Spinal cord (tissue), 10 donors: Measurements from ENCODE around the gene STAT5B. TPM values are rescaled to one million over a fixed set of nuclear protein-coding genes. Genes with fewer than 3 reads are reported as not detected.

Source experiments
- DNase-seq, 6 donors: peaks; one replicate each; pipeline versions ENCODE4 v3.0.0 to v3.0.0-alpha.2; 2013 to 2015; ENCODE audit warnings: low spot score in 6 of 6, low read depth in 4 of 6
- H3K27ac ChIP-seq: one replicate; pipeline ENCODE4 v1.5.1; 2013; ENCODE audit warnings: low read depth, low read length, control low read depth
- H3K27me3 ChIP-seq: one replicate; pipeline ENCODE4 v1.6.1; 2013; ENCODE audit warnings: low read length; ENCODE audit not compliant: control insufficient read depth, insufficient read depth
- H3K36me3 ChIP-seq: one replicate; pipeline ENCODE4 v1.6.1; 2013; ENCODE audit warnings: low read length; ENCODE audit not compliant: control insufficient read depth, insufficient read depth
- H3K4me1 ChIP-seq: one replicate; pipeline ENCODE4 v1.6.1; 2013; ENCODE audit warnings: low read length; ENCODE audit not compliant: control insufficient read depth, insufficient read depth
- H3K4me3 ChIP-seq: one replicate; pipeline ENCODE4 v1.5.1; 2013; ENCODE audit warnings: low read depth, low read length, control low read depth
- H3K9me3 ChIP-seq: one replicate; pipeline ENCODE4 v1.6.1; 2013; ENCODE audit warnings: low read length; ENCODE audit not compliant: control insufficient read depth, insufficient read depth
- WGBS: methylation state at CpG from one replicate; pipeline ENCODE4 v1.1.5; 2013; ENCODE audit warnings: missing lambda C conversion rate; ENCODE audit not compliant: insufficient coverage; 5-methylcytosine and 5-hydroxymethylcytosine counted together
- polyA plus RNA-seq, 2 donors: library from polyadenylated mRNA; unstranded; fragments of 120-200 nt; gene quantifications; one replicate each; pipeline ENCODE4 v1.2.1, GENCODE V29; 2013; ENCODE audit not compliant: insufficient read length in 2 of 2
- total RNA-seq, 2 donors: library from RNA; depleted of rRNA in 1 of 2; stranded (reverse); fragments of 120-200 nt in 1 of 2; fragments of >200 nt in 1 of 2; gene quantifications; one replicate each; pipeline versions ENCODE4 v1.2.3 to v1.2.4, GENCODE V29; 2013 to 2014
- donor health status: healthy.

STAT5B gene
- total and polyA plus RNA-seq, 4 donors = 27.2 to 44.1 (median 32.0) TPM

GRCh38 chr17:42279776-42280630, 3.8 kb upstream of the STAT5B start:
- Histone ChIP-seq H3K36me3 (no peaks in the 10 kb centered on the region), H3K4me1 (peaks cover 21% of the 10 kb centered on the region), H3K27me3 (no peaks in the 10 kb centered on the region), H3K9me3 (no peaks in the 10 kb centered on the region), H3K27ac (no peak overlapping the region), H3K4me3 (no peak overlapping the region)
- no peak for DNase-seq
- whole genome bisulfite sequencing = 84% methylated on average over 3 of the region's 4 CpGs

- 56% methylated on average over 4 of the region's 6 CpGs for WGBS
- H3K36me3 ChIP-seq = no peaks in the 10 kb centered on the region
- peaks cover 17% of the 10 kb centered on the region for H3K4me1 ChIP-seq
- DNase-seq = no peak
- no peak overlapping the region for H3K4me3 ChIP-seq
- no peaks in the 10 kb centered on the region for H3K27me3 ChIP-seq
- H3K9me3 ChIP-seq = no peaks in the 10 kb centered on the region
- peak overlapping the region; percentile 16 for H3K27ac ChIP-seq
These were observed 1.1 kb upstream of the STAT5B start for GRCh38 chr17:42277342-42277712.

- Histone ChIP-seq H3K4me3 (peak overlapping the region; percentile 65), H3K9me3 (no peaks in the 10 kb centered on the region), H3K27me3 (no peaks in the 10 kb centered on the region), H3K27ac (peak overlapping the region; percentile 58), H3K36me3 (no peaks in the 10 kb centered on the region), H3K4me1 (peaks cover 15% of the 10 kb centered on the region)
- WGBS = under 1% methylated on average over 44 of the region's 44 CpGs
- DNase-seq = peak in 2 of 6 donors; percentile 75 to 85
These were observed 584 bp upstream of the STAT5B start for GRCh38 chr17:42276609-42277341.

- Histone ChIP-seq H3K27me3 (no peaks in the 10 kb centered on the region), H3K4me1 (peaks cover 11% of the 10 kb centered on the region), H3K4me3 (peak overlapping the region; percentile 73), H3K36me3 (no peaks in the 10 kb centered on the region), H3K9me3 (no peaks in the 10 kb centered on the region), H3K27ac (peak overlapping the region; percentile 76)
- WGBS = under 1% methylated on average over 81 of the region's 82 CpGs
- peak in 4 of 6 donors; percentile 36 to 83 (median 62) for DNase-seq
These were observed 448 bp downstream of the STAT5B start for GRCh38 chr17:42275527-42276358.

GRCh38 chr17:42274812-42275526, 1.2 kb downstream of the STAT5B start:
- Histone ChIP-seq H3K4me3 (peak overlapping the region; percentile 73), H3K27ac (peak overlapping the region; percentile 76), H3K36me3 (no peaks in the 10 kb centered on the region), H3K4me1 (peaks cover 11% of the 10 kb centered on the region), H3K27me3 (no peaks in the 10 kb centered on the region), H3K9me3 (no peaks in the 10 kb centered on the region)
- no peak for DNase-seq
- 6% methylated on average over 10 of the region's 13 CpGs for WGBS

GRCh38 chr17:42274253-42274542, 2.0 kb downstream of the STAT5B start:
- Histone ChIP-seq H3K27me3 (no peaks in the 10 kb centered on the region), H3K4me1 (peaks cover 11% of the 10 kb centered on the region), H3K27ac (no peak overlapping the region), H3K36me3 (no peaks in the 10 kb centered on the region), H3K9me3 (no peaks in the 10 kb centered on the region), H3K4me3 (no peak overlapping the region)
- WGBS = no CpG with 5 or more reads among the region's 3 CpGs
- no peak for DNase-seq

- H3K27ac ChIP-seq = no peak overlapping the region
- H3K9me3 ChIP-seq = no peaks in the 10 kb centered on the region
- peaks cover 11% of the 10 kb centered on the region for H3K4me1 ChIP-seq
- H3K4me3 ChIP-seq = no peak overlapping the region
- no peaks in the 10 kb centered on the region for H3K27me3 ChIP-seq
- H3K36me3 ChIP-seq = no peaks in the 10 kb centered on the region
- 100% methylated on average over 1 of the region's 7 CpGs for WGBS
- DNase-seq = no peak
These were observed 2.5 kb downstream of the STAT5B start for GRCh38 chr17:42273474-42274252.

GRCh38 chr17:42272162-42272907, 3.9 kb downstream of the STAT5B start:
- no peaks in the 10 kb centered on the region for H3K36me3 ChIP-seq
- no peak overlapping the region for H3K4me3 ChIP-seq
- no peak for DNase-seq
- H3K27me3 ChIP-seq = no peaks in the 10 kb centered on the region
- peaks cover 9% of the 10 kb centered on the region for H3K4me1 ChIP-seq
- 38% methylated on average over 3 of the region's 7 CpGs for WGBS
- no peaks in the 10 kb centered on the region for H3K9me3 ChIP-seq
- H3K27ac ChIP-seq = no peak overlapping the region
